IPS-NIHi7 (cell line): ENCODE measurements around the gene TUBA4B.
A peak's percentile ranks its signal among the peaks of the same experiment; 100 is the strongest.

Experiments used
- DNase-seq: peaks from one replicate; pipeline ENCODE4 v3.0.0; 2012; ENCODE audit warnings: mixed read lengths; ENCODE audit errors: extremely low spot score

The TUBA4B gene

GRCh38 chr2:219218732-219219701, 34.0 kb upstream of the TUBA4B start, which contains the start of gene ABCB6:
Gene ABCB6 (minus strand): TSS chr2:219218958. CDS start chr2:219218673, 285 bp downstream.
- peak; percentile 93 for DNase-seq

GRCh38 chr2:219219784-219220532, 33.1 kb upstream of the TUBA4B start:
- DNase-seq: no peak

GRCh38 chr2:219220652-219221402, 32.2 kb upstream of the TUBA4B start:
- DNase-seq: no peak

- DNase-seq: no peak
Observed at GRCh38 chr2:219221957-219222518, 31.0 kb upstream of the TUBA4B start.

GRCh38 chr2:219223831-219224610, 29.0 kb upstream of the TUBA4B start:
- no peak for DNase-seq

- DNase-seq: no peak
Observed at GRCh38 chr2:219225350-219225749, 27.7 kb upstream of the TUBA4B start.

GRCh38 chr2:219228041-219228910, 24.8 kb upstream of the TUBA4B start:
- DNase-seq: no peak

- DNase-seq: no peak
Observed at GRCh38 chr2:219228911-219229304, 24.1 kb upstream of the TUBA4B start.

GRCh38 chr2:219229305-219230058, 23.6 kb upstream of the TUBA4B start, which contains the start of the genes ANKZF1 and ATG9A:
Gene ANKZF1 (plus strand): TSS chr2:219229806. CDS start chr2:219230258, 452 bp downstream.
Gene ATG9A (minus strand): TSS chr2:219229636. CDS start chr2:219228024, 1,612 bp downstream.
- peak; percentile 99 for DNase-seq

GRCh38 chr2:219230059-219230540, 22.9 kb upstream of the TUBA4B start:
- peak; percentile 58 for DNase-seq

- DNase-seq: no peak
Observed at GRCh38 chr2:219234331-219234730, 18.7 kb upstream of the TUBA4B start.

- DNase-seq: no peak
Observed at GRCh38 chr2:219243291-219243761, 9.7 kb upstream of the TUBA4B start.

GRCh38 chr2:219244789-219245147, 8.3 kb upstream of the TUBA4B start:
- DNase-seq: no peak

- peak; percentile 96 for DNase-seq
Observed at GRCh38 chr2:219245148-219245898, 7.7 kb upstream of the TUBA4B start, which contains the start of the genes GLB1L and STK16. Gene GLB1L (minus strand): TSS chr2:219245444. CDS start chr2:219243573, 1,871 bp downstream. Gene STK16 (plus strand): TSS chr2:219245479. CDS start chr2:219246000, 521 bp downstream.

GRCh38 chr2:219245899-219246230, 7.2 kb upstream of the TUBA4B start:
- DNase-seq: no peak

- DNase-seq: no peak
Observed at GRCh38 chr2:219246559-219246958, 6.5 kb upstream of the TUBA4B start.
